Smooth muscle cell of the brain vasculature (primary cell): ENCODE results near the gene TRIM72.
"Not testable (repeated sequence)": the region's sequence is repeated elsewhere in the genome, so short reads cannot be mapped to it uniquely, and the experiment has no call there.

Experiments used
- DNase-seq: peaks from one replicate; pipeline ENCODE4 v3.0.0-alpha.2; 2012; ENCODE audit warnings: low read depth, low spot score

The TRIM72 gene

DNA sequence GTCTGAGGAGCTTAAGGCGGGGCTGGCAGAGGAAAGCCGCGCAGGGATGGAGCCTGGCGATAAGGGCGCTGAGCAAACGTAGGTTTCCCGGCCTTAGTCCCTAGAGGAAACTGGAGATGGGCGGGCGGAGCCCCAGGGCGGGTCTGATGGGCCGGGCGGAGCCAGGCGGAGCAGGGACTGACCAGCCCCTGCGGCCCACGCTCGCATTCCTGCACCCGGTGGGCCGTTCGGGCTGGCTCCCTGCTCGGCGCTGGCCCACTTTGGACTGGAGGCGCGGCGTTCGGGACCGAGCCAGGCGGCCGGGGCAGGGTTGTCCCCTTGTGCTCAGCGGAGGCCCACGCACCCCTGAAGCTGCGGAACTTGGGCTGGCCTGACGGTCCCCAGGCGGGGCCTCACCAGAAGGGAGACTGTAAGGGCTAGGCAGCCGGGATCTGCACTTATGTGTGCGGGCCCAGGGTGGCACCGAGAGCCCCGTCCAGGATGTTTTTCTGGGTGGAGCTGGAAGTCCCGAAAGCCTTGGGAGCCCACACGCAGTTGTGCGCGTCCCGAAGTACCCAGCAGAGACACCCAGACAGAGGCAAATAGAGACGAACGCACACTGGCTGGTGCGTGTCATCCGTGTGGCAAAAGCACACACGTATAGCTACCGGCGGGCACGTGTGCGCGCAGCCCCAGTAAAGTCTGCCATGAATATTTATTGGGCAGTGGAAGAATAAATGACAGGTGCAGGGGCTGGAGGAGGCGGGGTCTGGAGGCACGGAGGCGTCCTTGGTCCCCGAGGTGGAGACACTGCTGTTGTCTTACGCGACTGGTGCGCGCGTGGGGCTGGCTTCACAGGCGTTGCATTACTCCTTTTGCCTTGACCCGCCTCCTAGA is 1.6 kb downstream of the TRIM72 start:
- DNase-seq: no peak

DNA sequence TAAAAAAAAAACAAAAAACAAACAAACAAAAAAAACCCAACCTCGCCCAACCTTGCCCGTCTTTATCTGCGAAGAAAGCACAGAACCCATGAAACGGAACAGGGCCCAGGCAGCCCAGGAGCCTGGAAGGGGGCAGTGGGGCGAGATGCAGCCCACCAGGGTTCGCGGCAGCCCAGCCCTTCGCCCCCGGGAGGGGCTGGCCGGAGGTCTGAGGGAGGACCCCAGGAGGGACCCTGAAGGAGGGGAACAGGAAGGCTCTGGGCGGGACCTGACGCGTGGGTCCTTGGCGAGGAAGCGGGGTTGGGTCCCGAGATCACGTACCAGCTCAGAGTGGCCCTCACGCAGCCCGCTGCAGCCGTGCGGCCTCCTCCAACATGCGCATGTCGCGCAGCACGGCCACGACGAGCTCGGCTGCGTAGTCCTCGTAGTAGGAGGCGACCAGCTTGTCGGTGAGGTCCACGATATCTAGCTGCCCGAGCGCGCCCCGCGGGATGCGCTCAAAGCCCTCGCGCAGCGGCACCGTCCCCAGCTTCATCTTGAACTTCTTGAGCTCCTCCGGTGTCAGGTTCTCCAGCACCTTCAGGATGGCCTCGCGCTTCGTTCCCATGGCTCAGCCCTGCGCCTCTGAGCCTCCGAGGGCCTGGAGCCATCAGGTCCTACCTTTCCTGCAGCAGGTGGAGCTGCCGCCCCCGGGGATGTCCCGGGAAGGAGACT is 2.7 kb downstream of the TRIM72 start, which contains the start of gene PYDC1:
PYDC1 (minus strand) TSS at position 714 of the 714 bp plus-strand sequence; CDS start at position 607, 107 bp downstream.
- DNase-seq: no peak

DNA sequence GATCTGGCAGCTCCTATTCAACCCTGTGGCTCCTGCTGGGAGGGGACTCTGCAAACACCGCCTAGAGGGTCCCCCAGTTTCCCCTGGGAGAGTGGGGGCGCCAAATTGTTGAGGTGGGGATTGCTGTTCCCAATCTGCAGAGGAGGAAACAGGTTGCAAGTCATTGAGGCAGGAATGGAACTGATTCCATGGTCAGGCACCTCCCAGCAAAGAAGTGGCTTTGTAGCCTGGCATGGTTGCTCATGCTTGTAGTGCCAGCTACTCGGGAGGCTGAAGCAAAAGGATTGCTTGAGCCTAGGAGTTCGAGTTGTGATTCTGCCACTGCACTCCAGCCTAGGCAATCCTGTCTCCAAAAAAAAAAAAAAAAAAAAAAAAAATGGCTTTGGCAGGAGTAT is 3.2 kb downstream of the TRIM72 start:
- no peak for DNase-seq

DNA sequence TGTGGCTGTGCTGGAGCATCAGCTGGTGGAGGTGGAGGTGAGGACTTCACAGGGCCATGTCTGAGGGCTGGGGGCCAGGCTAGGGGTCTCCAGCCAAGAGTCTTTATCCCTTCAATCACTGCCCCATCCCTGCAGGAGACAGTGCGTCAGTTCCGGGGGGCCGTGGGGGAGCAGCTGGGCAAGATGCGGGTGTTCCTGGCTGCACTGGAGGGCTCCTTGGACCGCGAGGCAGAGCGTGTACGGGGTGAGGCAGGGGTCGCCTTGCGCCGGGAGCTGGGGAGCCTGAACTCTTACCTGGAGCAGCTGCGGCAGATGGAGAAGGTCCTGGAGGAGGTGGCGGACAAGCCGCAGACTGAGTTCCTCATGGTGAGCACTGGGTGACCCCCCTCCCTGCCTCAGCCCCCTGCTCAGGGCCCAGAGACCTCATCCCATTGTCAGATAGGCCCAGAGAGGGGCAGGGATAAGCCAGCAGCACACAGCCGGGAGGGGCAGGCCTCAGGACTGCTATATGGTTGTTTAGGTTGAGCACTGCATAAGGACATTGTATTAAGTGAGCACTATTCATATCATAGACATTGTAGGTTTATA is 5.3 kb downstream of the TRIM72 start:
- DNase-seq: no peak

DNA sequence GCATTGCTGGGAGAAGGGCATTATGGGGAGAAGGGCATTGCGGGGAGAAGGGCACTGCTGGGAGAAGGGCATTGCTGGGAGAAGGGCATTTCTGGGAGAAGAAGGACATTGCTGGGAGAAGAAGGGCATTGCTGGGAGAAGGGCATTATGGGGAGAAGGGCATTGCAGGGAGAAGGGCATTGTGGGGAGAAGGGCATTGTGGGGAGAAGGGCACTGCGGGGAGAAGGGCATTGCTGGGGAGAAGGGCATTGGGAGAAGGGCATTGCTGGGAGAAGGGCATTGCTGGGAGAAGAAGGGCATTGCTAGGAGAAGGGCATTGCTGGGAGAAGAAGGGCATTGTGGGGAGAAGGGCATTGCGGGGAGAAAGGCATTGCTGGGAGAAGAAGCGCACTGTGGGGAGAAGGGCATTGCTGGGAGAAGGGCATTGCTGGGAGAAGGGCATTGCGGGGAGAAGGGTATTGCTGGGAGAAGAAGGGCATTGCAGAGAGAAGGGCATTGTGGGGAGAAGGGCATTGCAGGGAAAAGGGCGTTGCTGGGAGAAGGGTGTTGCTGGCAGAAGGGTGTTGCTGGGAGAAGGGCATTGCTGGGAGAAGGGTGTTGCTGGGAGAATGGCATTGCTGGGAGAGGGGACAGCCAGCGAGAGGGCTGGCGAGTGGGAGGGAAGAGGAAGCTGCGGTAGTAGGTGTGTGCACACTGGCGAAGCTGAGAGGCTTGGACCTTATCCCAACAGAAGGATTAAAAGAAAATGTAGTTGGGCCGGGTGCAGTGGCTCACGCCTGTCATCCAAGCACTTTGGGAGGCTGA is 7.6 kb downstream of the TRIM72 start:
- no peak for DNase-seq

DNA sequence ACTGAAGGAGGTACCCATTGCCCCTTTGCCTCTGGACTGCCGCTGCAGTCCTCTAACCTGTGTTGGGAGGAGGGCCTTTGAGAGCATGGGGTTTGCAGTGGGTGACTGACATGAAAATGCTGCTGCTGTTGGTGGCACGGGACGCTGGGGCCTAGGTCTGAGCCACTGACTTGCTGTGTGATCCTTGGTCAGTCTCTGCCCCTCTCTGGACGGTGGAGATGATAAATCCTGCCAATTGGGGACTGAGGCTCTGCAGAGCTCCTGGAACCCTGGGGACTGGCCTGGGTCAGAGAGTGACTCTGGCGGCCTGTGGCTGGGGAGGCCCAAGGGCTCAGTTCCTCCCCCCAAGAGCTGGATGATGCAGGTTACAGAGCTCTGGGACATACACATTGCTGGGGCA is 9.1 kb downstream of the TRIM72 start:
- DNase-seq: no peak

DNA sequence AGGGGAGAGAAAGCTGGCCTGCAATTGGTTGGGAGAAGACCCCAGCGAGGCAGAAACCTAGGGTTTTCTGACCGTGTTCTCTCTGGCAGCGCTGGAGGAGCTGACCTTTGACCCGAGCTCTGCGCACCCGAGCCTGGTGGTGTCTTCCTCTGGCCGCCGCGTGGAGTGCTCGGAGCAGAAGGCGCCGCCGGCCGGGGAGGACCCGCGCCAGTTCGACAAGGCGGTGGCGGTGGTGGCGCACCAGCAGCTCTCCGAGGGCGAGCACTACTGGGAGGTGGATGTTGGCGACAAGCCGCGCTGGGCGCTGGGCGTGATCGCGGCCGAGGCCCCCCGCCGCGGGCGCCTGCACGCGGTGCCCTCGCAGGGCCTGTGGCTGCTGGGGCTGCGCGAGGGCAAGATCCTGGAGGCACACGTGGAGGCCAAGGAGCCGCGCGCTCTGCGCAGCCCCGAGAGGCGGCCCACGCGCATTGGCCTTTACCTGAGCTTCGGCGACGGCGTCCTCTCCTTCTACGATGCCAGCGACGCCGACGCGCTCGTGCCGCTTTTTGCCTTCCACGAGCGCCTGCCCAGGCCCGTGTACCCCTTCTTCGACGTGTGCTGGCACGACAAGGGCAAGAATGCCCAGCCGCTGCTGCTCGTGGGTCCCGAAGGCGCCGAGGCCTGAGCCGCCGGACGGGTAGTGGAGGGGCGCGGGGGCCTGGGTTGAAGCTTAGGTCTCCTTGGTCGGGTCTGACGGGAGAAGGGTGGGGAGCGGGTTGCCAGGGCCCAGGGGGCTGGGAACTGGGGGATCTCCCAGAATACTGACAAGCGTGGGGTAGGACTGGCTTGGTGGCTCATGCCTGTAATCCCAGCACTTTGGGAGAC is 10.4 kb downstream of the TRIM72 start:
- DNase-seq: no peak

- no peak for DNase-seq
These were observed 11.3 kb downstream of the TRIM72 start for GRCh38 chr16:31225193-31225592.

GRCh38 chr16:31228206-31228605 is 14.3 kb downstream of the TRIM72 start:
- DNase-seq: no peak

DNA sequence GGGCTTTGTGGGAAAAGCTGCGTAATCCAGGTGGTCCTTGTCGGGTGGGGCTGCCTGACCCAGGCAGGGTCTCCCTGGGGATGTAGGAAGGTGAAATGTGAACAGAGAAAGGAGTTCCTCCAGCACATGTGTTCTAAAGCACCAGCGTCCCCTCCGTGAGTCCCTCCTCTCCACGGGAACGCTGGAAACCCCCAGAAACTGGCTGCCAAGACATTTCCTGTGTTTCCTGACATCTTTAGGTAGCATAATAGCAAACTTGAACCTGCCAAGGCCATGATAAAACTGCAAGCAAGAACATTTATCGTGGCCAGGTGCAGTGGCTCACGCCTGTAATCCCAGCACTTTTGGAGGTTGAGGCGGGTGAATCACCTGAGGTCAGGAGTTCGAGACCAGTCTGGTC is 15.6 kb downstream of the TRIM72 start:
- DNase-seq: no peak

GRCh38 chr16:31238041-31238440 is 24.1 kb downstream of the TRIM72 start:
- DNase-seq: no peak

- DNase-seq: no peak
These were observed 28.3 kb downstream of the TRIM72 start for GRCh38 chr16:31242206-31242605.

DNA sequence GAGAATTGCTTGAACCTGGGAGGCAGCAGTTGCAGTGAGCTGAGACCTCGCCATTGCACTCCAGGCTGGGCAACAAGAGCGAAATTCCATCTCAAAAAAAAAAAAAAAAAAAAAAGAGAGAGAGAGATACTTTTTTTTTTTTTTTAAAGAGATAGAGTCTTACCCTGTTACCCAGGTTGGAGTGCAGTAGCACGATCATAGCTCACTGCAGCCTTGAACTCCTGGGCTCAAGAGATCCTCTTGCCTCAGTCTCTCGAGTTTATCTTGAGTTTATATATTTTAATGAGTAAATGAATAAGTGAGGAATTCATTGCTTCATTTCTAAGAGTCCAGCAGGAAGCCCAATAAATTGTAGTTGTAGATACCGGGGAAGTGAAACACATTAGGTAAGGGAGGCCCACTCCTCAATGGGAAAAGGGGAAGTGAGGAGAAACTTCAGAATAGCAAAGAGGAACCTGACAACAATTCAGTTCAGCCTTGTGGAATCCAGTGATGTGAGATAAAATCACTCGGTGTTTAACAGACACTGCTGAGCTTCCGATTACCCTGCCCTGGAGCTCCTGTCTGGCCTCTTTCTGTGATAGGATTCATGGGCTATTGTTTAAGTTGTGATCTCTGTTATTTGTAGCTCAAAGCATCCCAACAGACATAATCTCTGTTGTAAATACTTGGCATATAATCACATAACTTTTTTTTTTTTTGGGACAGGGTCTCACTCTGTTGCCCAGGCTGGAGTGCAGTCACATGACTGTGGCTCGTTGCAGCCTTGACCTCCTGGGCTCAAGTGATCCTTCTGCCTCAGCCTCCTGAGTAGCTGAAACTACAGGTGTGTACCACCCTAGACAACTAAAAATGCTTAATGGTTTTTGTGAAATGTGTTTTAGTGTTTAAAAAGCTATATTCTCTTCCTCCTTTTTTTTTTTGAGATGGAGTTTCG is 30.1 kb downstream of the TRIM72 start:
- DNase-seq: no peak

- not testable (repeated sequence) for DNase-seq
These were observed 31.7 kb downstream of the TRIM72 start for GRCh38 chr16:31245598-31245997.

DNA sequence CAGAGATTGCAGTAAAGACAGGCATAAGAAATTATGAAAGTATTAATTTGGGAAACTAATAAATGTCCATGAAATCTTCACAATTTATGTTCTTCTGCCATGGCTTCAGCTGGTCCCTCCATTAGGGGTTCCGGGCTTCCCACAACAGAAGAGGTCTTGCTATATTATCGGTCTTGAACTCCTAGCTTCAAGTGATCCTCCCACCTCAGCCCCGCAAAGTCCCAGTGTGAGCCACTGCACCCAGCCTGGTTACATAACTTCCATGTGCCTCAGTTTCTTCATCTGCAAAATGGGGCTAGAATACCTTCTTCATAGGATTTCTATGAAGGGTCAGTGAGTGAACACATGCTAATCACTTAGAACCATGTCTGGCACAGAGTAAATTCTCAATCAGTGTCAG is 32.4 kb downstream of the TRIM72 start:
- no peak for DNase-seq

DNA sequence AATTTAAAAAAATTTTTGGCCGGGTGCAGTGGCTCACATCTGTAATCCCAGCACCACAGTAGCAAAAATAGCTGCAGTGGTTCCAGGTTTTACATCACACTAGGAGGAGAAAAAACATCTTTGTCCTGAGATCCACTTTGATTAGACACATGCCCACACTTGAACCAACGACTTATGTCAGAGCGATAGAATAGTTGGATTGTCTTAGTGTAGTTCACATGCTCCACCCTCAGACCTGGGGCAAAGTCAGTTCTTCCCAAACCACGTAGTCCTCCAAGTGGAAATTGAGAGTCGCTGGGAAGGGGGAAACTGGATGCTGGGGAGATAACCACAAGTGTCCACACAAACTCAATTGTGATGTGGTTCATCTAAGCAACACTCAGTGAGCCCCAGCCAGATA is 34.4 kb downstream of the TRIM72 start:
- no peak for DNase-seq

- no peak for DNase-seq
These were observed 37.0 kb downstream of the TRIM72 start for GRCh38 chr16:31250782-31251384.

DNA sequence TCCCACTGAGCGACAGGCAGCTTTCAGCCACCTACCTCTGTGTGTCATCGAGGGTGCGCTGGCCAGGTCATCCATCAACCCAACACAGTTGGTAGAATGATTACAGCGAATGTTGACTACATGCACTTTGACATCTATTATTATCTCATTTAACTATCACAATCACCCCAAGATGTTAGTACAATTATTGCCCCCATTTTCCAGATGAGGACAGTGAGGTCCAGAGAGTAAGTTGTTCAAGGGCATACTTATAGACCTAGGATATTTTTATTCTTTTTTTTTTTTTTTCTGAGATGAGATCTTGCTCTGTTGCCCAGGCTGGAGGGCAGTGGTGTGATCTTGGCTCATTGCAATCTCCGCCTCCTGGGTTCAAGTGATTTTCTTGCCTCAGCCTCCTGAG is 37.5 kb downstream of the TRIM72 start:
- no peak for DNase-seq

- no peak for DNase-seq
These were observed 39.7 kb downstream of the TRIM72 start for GRCh38 chr16:31253642-31254045.
